Astrocyte of the spinal cord (primary cell): Measurements from ENCODE around the gene SYT7.

ENCODE experiments used
- DNase-seq: peaks from one replicate; pipeline ENCODE4 v3.0.0; 2011; ENCODE audit warnings: low read depth, low spot score
- H3K4me3 ChIP-seq: 2 replicates; pipeline ENCODE4 v1.5.1; 2011; ENCODE audit warnings: low read depth, mild to moderate bottlenecking, low read length, moderate library complexity
- CTCF ChIP-seq: IDR thresholded peaks from 2 replicates; pipeline ENCODE4 v1.5.1; 2012; ENCODE audit warnings: low read depth, mild to moderate bottlenecking, low read length, inconsistent platforms
- in situ Hi-C: cut with HindIII; loops from 2 replicates; pipeline ENCODE4 v1.10.0; 2017; ENCODE audit warnings: low sequenced_read_pairs

SYT7 gene

GRCh38 chr11:61577383-61578118, 3.3 kb downstream of the SYT7 start:
- in situ Hi-C loops = no loop called here
- H3K4me3 ChIP-seq = no peak overlapping the region
- no peak for DNase-seq
- peak; percentile 34 for TF ChIP-seq CTCF

- in situ Hi-C loops = no loop called here
- TF ChIP-seq CTCF = no peak
- DNase-seq = no peak
Observed at GRCh38 chr11:61575886-61576861, 4.7 kb downstream of the SYT7 start.

GRCh38 chr11:61574611-61575010, 6.3 kb downstream of the SYT7 start:
- no peak overlapping the region for H3K4me3 ChIP-seq
- TF ChIP-seq CTCF = no peak
- no peak for DNase-seq
- in situ Hi-C loops = no loop called here

More at GRCh38 chr11:61575886-61576861, 4.7 kb downstream of the SYT7 start:
- H3K4me3 ChIP-seq = no peak overlapping the region

- TF ChIP-seq CTCF = no peak
- no peak overlapping the region for H3K4me3 ChIP-seq
- DNase-seq = no peak
- in situ Hi-C loops = no loop called here
Observed at GRCh38 chr11:61572913-61573312, 8.0 kb downstream of the SYT7 start.

DNA sequence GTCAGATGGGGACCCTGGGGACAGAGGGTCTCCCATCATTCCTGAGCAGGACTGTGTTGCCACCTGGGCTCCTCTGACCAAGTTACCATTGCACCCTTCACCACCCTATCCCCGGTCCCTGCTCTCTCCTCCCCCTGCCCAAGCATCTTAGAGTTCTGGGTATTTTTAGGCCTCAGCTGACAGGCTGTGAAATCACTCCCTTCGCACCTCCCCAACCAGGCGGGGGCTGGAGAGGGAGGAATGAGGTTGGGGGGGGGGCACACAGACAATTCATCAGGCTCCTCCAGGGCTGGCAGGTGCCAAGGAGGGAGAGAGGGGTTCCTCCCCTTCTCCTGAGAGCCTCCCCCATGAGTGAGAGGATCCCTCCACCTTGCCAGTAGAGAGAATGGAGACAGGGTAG, 9.0 kb downstream of the SYT7 start:
- in situ Hi-C loops = no loop called here
- no peak for DNase-seq
- no peak for TF ChIP-seq CTCF
- no peak overlapping the region for H3K4me3 ChIP-seq

DNA sequence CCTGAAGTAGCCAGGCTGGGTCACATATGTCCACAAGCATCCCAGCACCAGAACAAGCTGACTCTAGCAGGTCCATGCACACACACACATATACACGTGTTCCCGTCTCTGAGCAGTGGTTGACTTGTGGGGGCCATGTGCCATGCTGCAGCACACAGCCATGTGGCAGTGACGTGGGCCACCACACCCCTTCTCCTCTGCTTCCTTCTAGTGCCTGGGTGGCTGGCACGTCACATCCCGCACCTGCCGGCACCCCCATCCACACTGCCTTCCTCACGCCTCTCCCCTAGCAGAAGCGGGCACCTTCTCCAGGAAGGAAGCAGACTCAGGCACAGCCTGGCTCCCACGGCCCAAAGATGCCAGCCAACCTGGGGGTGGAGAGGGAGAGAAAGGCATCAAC, 9.5 kb downstream of the SYT7 start:
- TF ChIP-seq CTCF = no peak
- in situ Hi-C loops = no loop called here

More for the DNA sequence above, 9.5 kb downstream of the SYT7 start:
- DNase-seq = no peak
- H3K4me3 ChIP-seq = no peak overlapping the region
